HepG2 (cell line): ENCODE measurements around the gene BTN1A1. TPM values are rescaled to one million over a fixed set of nuclear protein-coding genes. Genes with fewer than 3 reads are reported as not detected.

ENCODE experiments used
- CREM ChIP-seq, 2 experiments: sonication (generic) in 1 of 2; formaldehyde crosslinking in 1 of 2; IDR thresholded peaks; 2 replicates each; pipeline versions ENCODE4 v1.4.0 to v1.6.1; 2016 to 2020; ENCODE audit warnings: antibody characterized with exemption in 1 of 2, mild to moderate bottlenecking in 1 of 2, missing genetic modification reagents in 1 of 2
- DMTF1 ChIP-seq: sonication (generic); formaldehyde crosslinking; IDR thresholded peaks from 2 replicates; pipeline ENCODE4 v1.4.0; 2020; ENCODE audit warnings: mild to moderate bottlenecking, missing genetic modification reagents
- HDAC6 ChIP-seq: fragments of 200-600 bp; sonication (generic); IDR thresholded peaks from 2 replicates; pipeline ENCODE4 v1.7.0; 2017; ENCODE audit warnings: mild to moderate bottlenecking, antibody characterized with exemption, low read length, low read depth
- MAFF ChIP-seq: IDR thresholded peaks from 2 replicates; pipeline ENCODE4 v1.6.1; 2011; ENCODE audit warnings: low read depth, low read length, improper control_type of control experiment
- REXO4 ChIP-seq: sonication (generic); formaldehyde crosslinking; IDR thresholded peaks from 2 replicates; pipeline ENCODE4 v1.8.0; 2022; ENCODE audit warnings: missing genetic modification reagents, mild to moderate bottlenecking, borderline replicate concordance
- SPEN ChIP-seq: sonication (generic); formaldehyde crosslinking; IDR thresholded peaks from 2 replicates; pipeline ENCODE4 v1.5.1; 2020; ENCODE audit warnings: low read depth, mild to moderate bottlenecking, missing genetic modification reagents
- THAP8 ChIP-seq: sonication (generic); formaldehyde crosslinking; IDR thresholded peaks from 2 replicates; pipeline ENCODE4 v1.5.1; 2020; ENCODE audit warnings: missing genetic modification reagents, mild to moderate bottlenecking, borderline replicate concordance
- YY1 ChIP-seq: IDR thresholded peaks from 2 replicates; pipeline ENCODE4 v1.6.1; 2011; ENCODE audit warnings: low read length, low read depth, moderate library complexity, mild to moderate bottlenecking; ENCODE audit not compliant: insufficient read depth, insufficient replicate concordance
- ZNF562 ChIP-seq: sonication (generic); formaldehyde crosslinking; IDR thresholded peaks from 2 replicates; pipeline ENCODE4 v1.8.0; 2022; ENCODE audit warnings: missing genetic modification reagents, borderline replicate concordance
- ZNF614 ChIP-seq: IDR thresholded peaks from 2 replicates; pipeline ENCODE4 v1.6.1; 2018; ENCODE audit warnings: missing biosample characterization, missing genetic modification reagents, inconsistent platforms, borderline replicate concordance
- polyA plus RNA-seq, 8 experiments: library from polyadenylated mRNA; depleted of rRNA in 3 of 8; stranded (reverse) in 7 of 8; unstranded in 1 of 8; fragments of >200 nt; fragmentation: Illumina TruSeq in 4 of 8; extraction: Trizol in 4 of 8; gene quantifications; 2 replicates each; pipeline versions ENCODE4 v1.2.1 to v1.2.3, GENCODE V29; 2011 to 2016; ENCODE audit warnings: low read depth in 4 of 8, missing spikeins in 1 of 8, mixed read lengths in 1 of 8; ENCODE audit not compliant: insufficient read depth in 1 of 8
- total RNA-seq, 5 experiments: library from RNA; depleted of rRNA; stranded (reverse); fragments of >200 nt; fragmentation: Illumina TruSeq; extraction: Trizol; gene quantifications; 2 replicates each; pipeline ENCODE4 v1.2.3, GENCODE V29; 2016; ENCODE audit warnings: low read depth in 1 of 5
- TF ChIP-seq, protein P1 (sequence below): sonication (generic); formaldehyde crosslinking; conservative IDR thresholded peaks from 2 replicates; pipeline ENCODE4 v1.4.0; 2020; ENCODE audit warnings: missing genetic modification reagents
- TF ChIP-seq, protein P2 (sequence below): IDR thresholded peaks from 2 replicates; pipeline ENCODE4 v1.6.1; 2012; ENCODE audit warnings: low read depth, low read length, improper control_type of control experiment
- TF ChIP-seq, protein P3 (sequence below): sonication (generic); formaldehyde crosslinking; IDR thresholded peaks from 2 replicates; pipeline ENCODE4 v1.4.0; 2020; ENCODE audit warnings: missing genetic modification reagents
- TF ChIP-seq, protein P4 (sequence below): sonication (generic); formaldehyde crosslinking; IDR thresholded peaks from 2 replicates; pipeline ENCODE4 v1.4.0; 2020; ENCODE audit warnings: missing genetic modification reagents, borderline replicate concordance
- TF ChIP-seq, protein P5 (sequence below): IDR thresholded peaks from 2 replicates; pipeline ENCODE4 v1.4.0; 2020; ENCODE audit warnings: mild to moderate bottlenecking, missing genetic modification reagents

Gene BTN1A1
- total and polyA plus RNA-seq, 2 of the 13 experiments (the other 11 are each of a cell fraction or from before 2014, with no cell fraction given), result 0.04 TPM; not detected in 1

DNA sequence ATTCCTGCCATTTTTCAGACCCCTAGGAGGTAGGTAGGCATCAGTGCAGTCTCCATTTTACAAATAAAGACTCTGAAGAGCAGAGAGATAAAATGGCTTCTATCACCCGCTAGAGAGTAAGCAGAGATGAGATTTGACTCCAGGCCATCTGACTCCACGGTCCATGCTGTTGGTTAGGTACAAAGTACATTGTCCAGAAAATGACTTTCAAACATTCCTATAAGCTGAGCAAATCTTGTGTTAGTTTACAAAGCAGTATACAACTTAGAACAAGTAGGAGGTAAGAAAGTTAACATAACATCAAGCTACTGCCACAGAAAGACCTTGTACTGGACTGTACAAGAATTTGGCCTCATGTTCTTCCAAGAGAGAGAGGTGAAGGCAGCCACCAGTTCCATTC lies 14.9 kb downstream of the BTN1A1 start (continued):
- TF ChIP-seq DMTF1, result no peak
- no peak for TF ChIP-seq HDAC6
- no peak for TF ChIP-seq THAP8 (CRISPR knock-in tag)
- TF ChIP-seq, protein P1, sequence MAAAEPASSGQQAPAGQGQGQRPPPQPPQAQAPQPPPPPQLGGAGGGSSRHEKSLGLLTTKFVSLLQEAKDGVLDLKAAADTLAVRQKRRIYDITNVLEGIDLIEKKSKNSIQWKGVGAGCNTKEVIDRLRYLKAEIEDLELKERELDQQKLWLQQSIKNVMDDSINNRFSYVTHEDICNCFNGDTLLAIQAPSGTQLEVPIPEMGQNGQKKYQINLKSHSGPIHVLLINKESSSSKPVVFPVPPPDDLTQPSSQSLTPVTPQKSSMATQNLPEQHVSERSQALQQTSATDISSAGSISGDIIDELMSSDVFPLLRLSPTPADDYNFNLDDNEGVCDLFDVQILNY (CRISPR knock-in tag), result no peak
- TF ChIP-seq REXO4 (CRISPR knock-in tag), result no peak
- peak; percentile 69 for TF ChIP-seq ZNF614 (CRISPR knock-in tag)
- no peak for TF ChIP-seq MAFF
- TF ChIP-seq, protein P2, sequence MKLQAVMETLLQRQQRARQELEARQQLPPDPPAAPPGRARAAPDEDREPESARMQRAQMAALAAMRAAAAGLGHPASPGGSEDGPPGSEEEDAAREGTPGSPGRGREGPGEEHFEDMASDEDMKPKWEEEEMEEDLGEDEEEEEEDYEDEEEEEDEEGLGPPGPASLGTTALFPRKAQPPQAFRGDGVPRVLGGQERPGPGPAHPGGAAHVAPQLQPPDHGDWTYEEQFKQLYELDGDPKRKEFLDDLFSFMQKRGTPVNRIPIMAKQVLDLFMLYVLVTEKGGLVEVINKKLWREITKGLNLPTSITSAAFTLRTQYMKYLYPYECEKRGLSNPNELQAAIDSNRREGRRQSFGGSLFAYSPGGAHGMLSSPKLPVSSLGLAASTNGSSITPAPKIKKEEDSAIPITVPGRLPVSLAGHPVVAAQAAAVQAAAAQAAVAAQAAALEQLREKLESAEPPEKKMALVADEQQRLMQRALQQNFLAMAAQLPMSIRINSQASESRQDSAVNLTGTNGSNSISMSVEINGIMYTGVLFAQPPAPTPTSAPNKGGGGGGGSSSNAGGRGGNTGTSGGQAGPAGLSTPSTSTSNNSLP, result peak; percentile 61; the same call in 1 of the 2 replicates
- TF ChIP-seq, protein P3, sequence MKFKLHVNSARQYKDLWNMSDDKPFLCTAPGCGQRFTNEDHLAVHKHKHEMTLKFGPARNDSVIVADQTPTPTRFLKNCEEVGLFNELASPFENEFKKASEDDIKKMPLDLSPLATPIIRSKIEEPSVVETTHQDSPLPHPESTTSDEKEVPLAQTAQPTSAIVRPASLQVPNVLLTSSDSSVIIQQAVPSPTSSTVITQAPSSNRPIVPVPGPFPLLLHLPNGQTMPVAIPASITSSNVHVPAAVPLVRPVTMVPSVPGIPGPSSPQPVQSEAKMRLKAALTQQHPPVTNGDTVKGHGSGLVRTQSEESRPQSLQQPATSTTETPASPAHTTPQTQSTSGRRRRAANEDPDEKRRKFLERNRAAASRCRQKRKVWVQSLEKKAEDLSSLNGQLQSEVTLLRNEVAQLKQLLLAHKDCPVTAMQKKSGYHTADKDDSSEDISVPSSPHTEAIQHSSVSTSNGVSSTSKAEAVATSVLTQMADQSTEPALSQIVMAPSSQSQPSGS (CRISPR knock-in tag), result peak; percentile 88; the same call in 1 of the 2 replicates
- TF ChIP-seq YY1, result peak; percentile 90
- TF ChIP-seq ZNF562, result no peak
- TF ChIP-seq, protein P4, sequence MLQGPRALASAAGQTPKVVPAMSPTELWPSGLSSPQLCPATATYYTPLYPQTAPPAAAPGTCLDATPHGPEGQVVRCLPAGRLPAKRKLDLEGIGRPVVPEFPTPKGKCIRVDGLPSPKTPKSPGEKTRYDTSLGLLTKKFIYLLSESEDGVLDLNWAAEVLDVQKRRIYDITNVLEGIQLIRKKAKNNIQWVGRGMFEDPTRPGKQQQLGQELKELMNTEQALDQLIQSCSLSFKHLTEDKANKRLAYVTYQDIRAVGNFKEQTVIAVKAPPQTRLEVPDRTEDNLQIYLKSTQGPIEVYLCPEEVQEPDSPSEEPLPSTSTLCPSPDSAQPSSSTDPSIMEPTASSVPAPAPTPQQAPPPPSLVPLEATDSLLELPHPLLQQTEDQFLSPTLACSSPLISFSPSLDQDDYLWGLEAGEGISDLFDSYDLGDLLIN (CRISPR knock-in tag), result no peak
- TF ChIP-seq CREM (IDR thresholded peaks at IDR 0.05), result peak; percentile 54; the same call in 1 of the 2 replicates
- TF ChIP-seq CREM (CRISPR knock-in tag; IDR thresholded peaks at IDR 0.05), result no peak
- TF ChIP-seq, protein P5, sequence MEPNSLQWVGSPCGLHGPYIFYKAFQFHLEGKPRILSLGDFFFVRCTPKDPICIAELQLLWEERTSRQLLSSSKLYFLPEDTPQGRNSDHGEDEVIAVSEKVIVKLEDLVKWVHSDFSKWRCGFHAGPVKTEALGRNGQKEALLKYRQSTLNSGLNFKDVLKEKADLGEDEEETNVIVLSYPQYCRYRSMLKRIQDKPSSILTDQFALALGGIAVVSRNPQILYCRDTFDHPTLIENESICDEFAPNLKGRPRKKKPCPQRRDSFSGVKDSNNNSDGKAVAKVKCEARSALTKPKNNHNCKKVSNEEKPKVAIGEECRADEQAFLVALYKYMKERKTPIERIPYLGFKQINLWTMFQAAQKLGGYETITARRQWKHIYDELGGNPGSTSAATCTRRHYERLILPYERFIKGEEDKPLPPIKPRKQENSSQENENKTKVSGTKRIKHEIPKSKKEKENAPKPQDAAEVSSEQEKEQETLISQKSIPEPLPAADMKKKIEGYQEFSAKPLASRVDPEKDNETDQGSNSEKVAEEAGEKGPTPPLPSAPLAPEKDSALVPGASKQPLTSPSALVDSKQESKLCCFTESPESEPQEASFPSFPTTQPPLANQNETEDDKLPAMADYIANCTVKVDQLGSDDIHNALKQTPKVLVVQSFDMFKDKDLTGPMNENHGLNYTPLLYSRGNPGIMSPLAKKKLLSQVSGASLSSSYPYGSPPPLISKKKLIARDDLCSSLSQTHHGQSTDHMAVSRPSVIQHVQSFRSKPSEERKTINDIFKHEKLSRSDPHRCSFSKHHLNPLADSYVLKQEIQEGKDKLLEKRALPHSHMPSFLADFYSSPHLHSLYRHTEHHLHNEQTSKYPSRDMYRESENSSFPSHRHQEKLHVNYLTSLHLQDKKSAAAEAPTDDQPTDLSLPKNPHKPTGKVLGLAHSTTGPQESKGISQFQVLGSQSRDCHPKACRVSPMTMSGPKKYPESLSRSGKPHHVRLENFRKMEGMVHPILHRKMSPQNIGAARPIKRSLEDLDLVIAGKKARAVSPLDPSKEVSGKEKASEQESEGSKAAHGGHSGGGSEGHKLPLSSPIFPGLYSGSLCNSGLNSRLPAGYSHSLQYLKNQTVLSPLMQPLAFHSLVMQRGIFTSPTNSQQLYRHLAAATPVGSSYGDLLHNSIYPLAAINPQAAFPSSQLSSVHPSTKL (CRISPR knock-in tag), result peak; percentile 92
- TF ChIP-seq SPEN, result 0 out of 2 replicates have a peak, but pooled peaks have one; percentile 26
